ENCODE measurements around the gene DOCK2. TPM values are rescaled to one million over a fixed set of nuclear protein-coding genes. Genes with fewer than 3 reads are reported as not detected.

Gene DOCK2
- polyA plus RNA-seq, 1 of the 3 experiments (the other 2 are of a cell fraction): 3.8 TPM

DNA sequence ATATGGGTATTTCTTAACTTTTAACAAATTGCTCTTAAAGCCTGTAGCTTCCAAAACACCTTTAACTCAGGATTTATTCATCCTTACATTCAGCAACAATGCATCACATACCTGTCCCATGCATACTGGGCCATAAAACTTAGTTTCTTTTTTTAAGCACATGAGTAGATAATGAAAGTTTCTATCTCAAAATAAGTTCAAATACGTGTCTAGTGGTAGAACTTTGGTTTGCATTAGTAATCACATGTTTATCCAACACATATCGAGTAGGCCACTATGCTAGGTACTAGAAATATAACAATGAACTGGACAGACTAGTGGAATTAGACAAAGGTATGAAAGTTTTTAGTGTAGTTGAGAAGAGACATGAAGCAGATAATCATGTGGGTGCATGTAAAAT lies 99.6 kb downstream of the DOCK2 start:
- CTCF ChIA-PET: interaction anchor here (1.9 kb wide), 1 partner anchor 244 kb away, joined by 5 read pairs; the partner anchor contains the start of gene INSYN2B
- peaks cover 3% of the 10 kb centered on the region for H3F3A ChIP-seq (replicated peaks; ENCODE audit: insufficient read depth)
- no peak overlapping the region for H3K4me2 ChIP-seq
- POLR2A ChIA-PET: no interaction called here
- no peaks in the 10 kb centered on the region for H3K4me1 ChIP-seq (ENCODE audit: control insufficient read depth in 1 of 2, insufficient read depth in 2 of 2, low read depth in 1 of 2, low read length in 1 of 2)
- no peaks in the 10 kb centered on the region for H4K20me1 ChIP-seq (ENCODE audit: insufficient read depth)
- no peak overlapping the region for H3K4me3 ChIP-seq (ENCODE audit: low read depth in 2 of 2, low read length in 1 of 2)
- H3K79me2 ChIP-seq (ENCODE audit: insufficient read depth): no peaks in the 10 kb centered on the region
- H3K9me2 ChIP-seq: no peaks in the 10 kb centered on the region
- no peak overlapping the region for H3K27ac ChIP-seq (ENCODE audit: low read depth in 2 of 2, low read length in 1 of 2)
- 73% methylated on average over 2 of the region's 2 CpGs for WGBS (ENCODE audit: low lambda C conversion rate)
- TF ChIP-seq CHD2 (IDR thresholded peaks at IDR 0.05; ENCODE audit: low read length, partially characterized antibody) (no peak), MEF2A (IDR thresholded peaks at IDR 0.05; ENCODE audit: borderline replicate concordance, low read depth) (no peak), EP300 (IDR thresholded peaks at IDR 0.05; ENCODE audit: borderline replicate concordance in 1 of 2, low read depth in 1 of 2, low read length in 1 of 2) (no peak), POLR2AphosphoS5 (IDR thresholded peaks at IDR 0.05; ENCODE audit: low read depth, low read length) (no peak), TEAD4 (IDR thresholded peaks at IDR 0.05; ENCODE audit: borderline replicate concordance, insufficient read depth) (no peak), YY1 (IDR thresholded peaks at IDR 0.05; ENCODE audit: low read depth) (no peak), FOXM1 (IDR thresholded peaks at IDR 0.05; ENCODE audit: low read depth) (no peak), NFIC (IDR thresholded peaks at IDR 0.05; ENCODE audit: borderline replicate concordance) (no peak), TCF12 (IDR thresholded peaks at IDR 0.05) (no peak), FOXJ3 (CRISPR knock-in tag; IDR thresholded peaks at IDR 0.05) (no peak), RFX5 (IDR thresholded peaks at IDR 0.05; ENCODE audit: low read length) (no peak), GABPA (IDR thresholded peaks at IDR 0.05; ENCODE audit: low read depth) (no peak), EZH2phosphoT487 (IDR thresholded peaks at IDR 0.05; ENCODE audit: borderline replicate concordance, low read depth) (no peak), RAD21 (IDR thresholded peaks at IDR 0.05; ENCODE audit: low read length) (no peak), ELF1 (IDR thresholded peaks at IDR 0.05) (no peak)
- TF ChIP-seq, protein P1, sequence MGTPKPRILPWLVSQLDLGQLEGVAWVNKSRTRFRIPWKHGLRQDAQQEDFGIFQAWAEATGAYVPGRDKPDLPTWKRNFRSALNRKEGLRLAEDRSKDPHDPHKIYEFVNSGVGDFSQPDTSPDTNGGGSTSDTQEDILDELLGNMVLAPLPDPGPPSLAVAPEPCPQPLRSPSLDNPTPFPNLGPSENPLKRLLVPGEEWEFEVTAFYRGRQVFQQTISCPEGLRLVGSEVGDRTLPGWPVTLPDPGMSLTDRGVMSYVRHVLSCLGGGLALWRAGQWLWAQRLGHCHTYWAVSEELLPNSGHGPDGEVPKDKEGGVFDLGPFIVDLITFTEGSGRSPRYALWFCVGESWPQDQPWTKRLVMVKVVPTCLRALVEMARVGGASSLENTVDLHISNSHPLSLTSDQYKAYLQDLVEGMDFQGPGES (IDR thresholded peaks at IDR 0.05; ENCODE audit: low read depth, low read length): no peak
- TF ChIP-seq, protein P2, sequence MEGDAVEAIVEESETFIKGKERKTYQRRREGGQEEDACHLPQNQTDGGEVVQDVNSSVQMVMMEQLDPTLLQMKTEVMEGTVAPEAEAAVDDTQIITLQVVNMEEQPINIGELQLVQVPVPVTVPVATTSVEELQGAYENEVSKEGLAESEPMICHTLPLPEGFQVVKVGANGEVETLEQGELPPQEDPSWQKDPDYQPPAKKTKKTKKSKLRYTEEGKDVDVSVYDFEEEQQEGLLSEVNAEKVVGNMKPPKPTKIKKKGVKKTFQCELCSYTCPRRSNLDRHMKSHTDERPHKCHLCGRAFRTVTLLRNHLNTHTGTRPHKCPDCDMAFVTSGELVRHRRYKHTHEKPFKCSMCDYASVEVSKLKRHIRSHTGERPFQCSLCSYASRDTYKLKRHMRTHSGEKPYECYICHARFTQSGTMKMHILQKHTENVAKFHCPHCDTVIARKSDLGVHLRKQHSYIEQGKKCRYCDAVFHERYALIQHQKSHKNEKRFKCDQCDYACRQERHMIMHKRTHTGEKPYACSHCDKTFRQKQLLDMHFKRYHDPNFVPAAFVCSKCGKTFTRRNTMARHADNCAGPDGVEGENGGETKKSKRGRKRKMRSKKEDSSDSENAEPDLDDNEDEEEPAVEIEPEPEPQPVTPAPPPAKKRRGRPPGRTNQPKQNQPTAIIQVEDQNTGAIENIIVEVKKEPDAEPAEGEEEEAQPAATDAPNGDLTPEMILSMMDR (IDR thresholded peaks at IDR 0.05): no peak
- TF ChIP-seq, protein P3, sequence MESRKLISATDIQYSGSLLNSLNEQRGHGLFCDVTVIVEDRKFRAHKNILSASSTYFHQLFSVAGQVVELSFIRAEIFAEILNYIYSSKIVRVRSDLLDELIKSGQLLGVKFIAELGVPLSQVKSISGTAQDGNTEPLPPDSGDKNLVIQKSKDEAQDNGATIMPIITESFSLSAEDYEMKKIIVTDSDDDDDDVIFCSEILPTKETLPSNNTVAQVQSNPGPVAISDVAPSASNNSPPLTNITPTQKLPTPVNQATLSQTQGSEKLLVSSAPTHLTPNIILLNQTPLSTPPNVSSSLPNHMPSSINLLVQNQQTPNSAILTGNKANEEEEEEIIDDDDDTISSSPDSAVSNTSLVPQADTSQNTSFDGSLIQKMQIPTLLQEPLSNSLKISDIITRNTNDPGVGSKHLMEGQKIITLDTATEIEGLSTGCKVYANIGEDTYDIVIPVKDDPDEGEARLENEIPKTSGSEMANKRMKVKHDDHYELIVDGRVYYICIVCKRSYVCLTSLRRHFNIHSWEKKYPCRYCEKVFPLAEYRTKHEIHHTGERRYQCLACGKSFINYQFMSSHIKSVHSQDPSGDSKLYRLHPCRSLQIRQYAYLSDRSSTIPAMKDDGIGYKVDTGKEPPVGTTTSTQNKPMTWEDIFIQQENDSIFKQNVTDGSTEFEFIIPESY (IDR thresholded peaks at IDR 0.05; ENCODE audit: borderline replicate concordance, low read depth): no peak
- TF ChIP-seq, protein P4, sequence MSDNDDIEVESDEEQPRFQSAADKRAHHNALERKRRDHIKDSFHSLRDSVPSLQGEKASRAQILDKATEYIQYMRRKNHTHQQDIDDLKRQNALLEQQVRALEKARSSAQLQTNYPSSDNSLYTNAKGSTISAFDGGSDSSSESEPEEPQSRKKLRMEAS (IDR thresholded peaks at IDR 0.05; ENCODE audit: low read depth): no peak
- TF ChIP-seq, protein P5, sequence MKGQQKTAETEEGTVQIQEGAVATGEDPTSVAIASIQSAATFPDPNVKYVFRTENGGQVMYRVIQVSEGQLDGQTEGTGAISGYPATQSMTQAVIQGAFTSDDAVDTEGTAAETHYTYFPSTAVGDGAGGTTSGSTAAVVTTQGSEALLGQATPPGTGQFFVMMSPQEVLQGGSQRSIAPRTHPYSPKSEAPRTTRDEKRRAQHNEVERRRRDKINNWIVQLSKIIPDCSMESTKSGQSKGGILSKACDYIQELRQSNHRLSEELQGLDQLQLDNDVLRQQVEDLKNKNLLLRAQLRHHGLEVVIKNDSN (IDR thresholded peaks at IDR 0.05; ENCODE audit: borderline replicate concordance, low read depth): no peak
- peaks cover 0 to 13% of the 10 kb centered on the region in 2 experiments for H3K36me3 ChIP-seq (replicated peaks in 1 of 2; ENCODE audit: control insufficient read depth in 1 of 2, insufficient read depth in 2 of 2, low read length in 1 of 2)
- H3K27me3 ChIP-seq (ENCODE audit: insufficient read depth): no peaks in the 10 kb centered on the region
- no peak overlapping the region for H2AFZ ChIP-seq (ENCODE audit: low read depth)
- H3K9ac ChIP-seq: no peak overlapping the region
- H3K9me3 ChIP-seq: no peaks in the 10 kb centered on the region
- no peak for DNase-seq

Measured in SK-N-SH (cell line).